Esophagus mucosa (tissue), 1 donor: ENCODE measurements around the gene ADCY2. TPM values are rescaled to one million over a fixed set of nuclear protein-coding genes. Genes with fewer than 3 reads are reported as not detected.

Experiments used
- ATAC-seq: fragments of 200-7000 bp; cut with Tn5 transposase; one replicate; pipeline ENCODE4 v1.9.1; 2020
- total RNA-seq: library from RNA; stranded (reverse); gene quantifications from one replicate; pipeline ENCODE4 v1.2.4, GENCODE V29; 2023
- donor health status: DM: yes; HTN: yes; CAD: no.

ADCY2 gene
- total RNA-seq: 0.12 TPM

DNA sequence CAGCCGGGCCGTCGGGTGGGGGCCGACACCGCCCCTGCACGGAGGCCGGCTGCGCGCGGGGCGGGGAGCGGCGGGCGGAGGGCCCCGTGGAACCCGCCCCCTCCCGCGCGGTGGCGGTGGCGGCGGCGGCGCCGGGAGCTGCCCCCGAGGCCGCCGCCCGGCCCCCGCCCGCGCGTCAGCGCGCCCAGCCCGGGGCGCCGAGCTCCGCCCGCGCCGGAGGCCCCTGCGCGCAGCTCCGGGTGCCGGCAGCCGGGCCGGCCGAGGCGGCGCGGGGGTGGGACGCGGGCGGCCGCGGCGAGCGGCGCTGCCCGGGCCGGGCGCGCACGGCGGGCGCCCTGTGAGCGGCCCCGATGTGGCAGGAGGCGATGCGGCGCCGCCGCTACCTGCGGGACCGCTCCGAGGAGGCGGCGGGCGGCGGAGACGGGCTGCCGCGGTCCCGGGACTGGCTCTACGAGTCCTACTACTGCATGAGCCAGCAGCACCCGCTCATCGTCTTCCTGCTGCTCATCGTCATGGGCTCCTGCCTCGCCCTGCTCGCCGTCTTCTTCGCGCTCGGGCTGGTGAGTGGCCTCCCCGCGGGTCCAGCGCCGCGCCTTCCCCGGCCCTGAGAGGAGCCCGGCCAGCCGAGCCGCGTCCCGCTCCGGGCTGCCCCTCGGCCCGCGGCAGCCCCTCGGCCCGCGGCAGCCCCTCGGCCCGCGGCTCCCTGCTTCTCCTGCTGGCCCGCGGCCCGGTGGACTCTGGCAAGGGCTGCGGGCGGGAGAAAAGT lies at the start of gene ADCY2:
ADCY2 (plus strand) TSS at position 192 of the 766 bp plus-strand sequence; CDS start at position 351, 159 bp downstream.
- peak; percentile 87 for ATAC-seq

- no peak for ATAC-seq
Observed at GRCh38 chr5:7347377-7347776, 48.6 kb upstream of the ADCY2 start.

- no peak for ATAC-seq
Observed at GRCh38 chr5:7348168-7348854, 47.6 kb upstream of the ADCY2 start.

GRCh38 chr5:7361593-7361992 lies 34.3 kb upstream of the ADCY2 start:
- no peak for ATAC-seq

DNA sequence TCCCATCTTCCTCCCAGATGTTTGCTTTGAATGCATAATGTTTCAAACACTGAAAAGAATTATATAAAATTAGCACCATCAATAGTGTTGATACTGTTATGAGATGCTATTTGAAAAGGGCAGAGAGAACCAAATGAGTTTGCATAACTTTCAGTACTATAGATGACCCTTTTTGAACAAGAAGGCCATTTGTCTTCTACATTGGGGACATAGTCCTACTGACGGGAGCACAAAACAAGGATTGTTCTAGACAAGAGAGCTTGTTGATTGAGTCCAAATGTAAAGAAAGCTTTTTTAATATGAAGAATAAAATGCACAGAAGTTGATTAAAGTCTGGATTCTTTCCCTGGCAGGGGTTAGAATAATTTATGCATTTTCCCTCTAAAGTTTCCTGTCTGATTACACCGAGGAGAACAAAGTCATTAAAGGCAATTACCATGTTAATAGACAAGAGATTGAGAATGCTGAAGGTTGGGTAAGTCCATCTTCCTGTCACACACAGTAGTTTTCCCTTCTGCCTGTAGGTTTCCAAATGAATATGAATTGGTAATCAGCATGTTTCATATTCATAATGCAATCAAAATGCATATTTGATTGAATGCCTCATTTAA lies 32.8 kb upstream of the ADCY2 start:
- no peak for ATAC-seq

- ATAC-seq: no peak
Observed at GRCh38 chr5:7364226-7364875, 31.6 kb upstream of the ADCY2 start.

- ATAC-seq: no peak
Observed at GRCh38 chr5:7367780-7368179, 28.2 kb upstream of the ADCY2 start.

DNA sequence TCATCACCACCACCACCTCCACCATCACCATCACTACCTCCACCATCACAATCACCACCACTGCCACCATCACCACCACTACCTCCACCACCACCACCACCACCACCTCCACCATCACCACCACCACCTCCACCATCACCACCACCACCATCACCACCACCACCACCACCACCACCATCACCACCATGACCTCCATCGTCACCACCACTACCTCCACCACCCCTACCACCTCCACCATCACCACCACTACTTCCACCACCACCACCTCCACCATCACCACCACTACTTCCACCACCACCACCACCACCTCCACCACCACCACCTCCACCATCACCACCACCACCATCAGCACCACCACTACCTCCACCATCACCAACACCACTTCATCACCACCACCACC lies 23.5 kb upstream of the ADCY2 start:
- peak; percentile 46 for ATAC-seq

DNA sequence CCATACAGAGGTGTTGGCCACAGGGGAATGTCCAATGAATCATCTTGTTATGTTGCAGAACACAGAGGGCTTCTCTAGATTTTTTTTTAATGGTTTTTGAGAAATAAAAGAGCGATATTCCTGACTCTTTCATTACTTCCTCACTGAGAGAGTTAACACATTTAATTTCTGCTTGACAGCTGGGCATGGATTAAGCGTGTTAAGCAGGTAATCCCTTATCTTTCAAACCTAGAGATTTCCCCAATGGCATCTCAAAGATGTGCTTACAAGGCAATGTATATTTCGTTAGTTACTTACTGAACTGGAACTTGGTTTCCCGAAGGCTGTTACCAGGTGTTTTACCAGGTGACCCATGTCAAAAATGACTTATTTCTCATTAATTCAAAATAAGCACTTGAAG lies 21.8 kb upstream of the ADCY2 start:
- ATAC-seq: no peak

DNA sequence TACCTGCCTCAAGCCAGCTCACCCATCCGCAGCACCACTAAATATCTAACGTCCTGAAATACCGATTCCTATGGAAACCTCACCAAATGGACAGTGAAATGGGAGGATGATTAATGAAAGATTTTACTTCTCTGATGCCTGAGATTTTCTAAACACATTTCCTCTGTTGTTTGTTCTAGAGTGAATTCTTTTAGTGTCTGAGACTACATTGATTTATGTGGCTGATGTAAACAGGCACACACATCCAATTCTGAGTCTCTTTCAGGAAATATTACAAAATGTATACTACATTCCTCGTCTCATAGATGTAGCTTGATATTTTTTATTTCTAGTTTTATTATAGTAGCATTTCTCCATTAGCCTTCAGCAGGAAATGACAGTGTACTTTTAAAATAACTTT lies 20.5 kb upstream of the ADCY2 start:
- no peak for ATAC-seq

GRCh38 chr5:7376871-7377270 lies 19.1 kb upstream of the ADCY2 start:
- ATAC-seq: no peak

DNA sequence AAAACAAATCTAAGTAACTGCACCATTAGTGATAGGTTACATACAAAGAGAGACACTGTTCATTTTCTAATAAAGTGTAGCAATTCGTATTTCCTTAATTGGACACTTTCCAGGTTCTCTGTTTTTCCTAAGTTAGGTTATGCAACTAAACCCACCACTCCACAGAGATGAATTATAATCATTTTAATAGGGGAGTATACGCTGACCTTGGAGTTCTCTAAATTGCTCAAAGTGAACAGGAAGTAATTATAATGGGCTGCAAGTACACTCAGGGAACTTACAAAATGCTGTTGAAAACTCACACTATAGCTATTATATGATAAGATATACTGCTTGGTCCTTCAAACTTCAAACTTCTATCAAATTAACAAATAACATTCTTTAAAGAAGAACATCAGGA lies 18.2 kb upstream of the ADCY2 start:
- ATAC-seq: no peak

- ATAC-seq: no peak
Observed at GRCh38 chr5:7382588-7382987, 13.3 kb upstream of the ADCY2 start.

DNA sequence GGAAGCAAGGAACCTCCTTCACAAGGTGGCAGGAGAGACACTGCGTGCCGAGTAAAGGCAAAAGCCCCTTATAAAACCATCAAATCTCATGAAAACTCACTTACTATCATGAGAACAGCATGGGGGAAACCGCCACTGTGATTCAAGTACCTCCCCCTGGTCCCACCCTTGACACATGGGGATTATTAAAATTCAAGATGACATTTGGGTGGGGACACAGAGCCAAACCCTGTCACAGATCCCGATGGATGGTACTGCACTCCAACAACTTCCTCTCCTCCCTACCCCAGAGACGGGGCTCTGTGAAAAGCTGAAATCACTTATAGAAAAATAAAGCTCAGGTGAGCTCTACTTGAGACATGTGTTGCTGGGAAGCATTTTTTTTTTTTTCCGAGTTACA lies 10.3 kb upstream of the ADCY2 start:
- no peak for ATAC-seq

- no peak for ATAC-seq
Observed at GRCh38 chr5:7388553-7388952, 7.4 kb upstream of the ADCY2 start.

GRCh38 chr5:7391215-7391614 lies 4.7 kb upstream of the ADCY2 start:
- no peak for ATAC-seq

DNA sequence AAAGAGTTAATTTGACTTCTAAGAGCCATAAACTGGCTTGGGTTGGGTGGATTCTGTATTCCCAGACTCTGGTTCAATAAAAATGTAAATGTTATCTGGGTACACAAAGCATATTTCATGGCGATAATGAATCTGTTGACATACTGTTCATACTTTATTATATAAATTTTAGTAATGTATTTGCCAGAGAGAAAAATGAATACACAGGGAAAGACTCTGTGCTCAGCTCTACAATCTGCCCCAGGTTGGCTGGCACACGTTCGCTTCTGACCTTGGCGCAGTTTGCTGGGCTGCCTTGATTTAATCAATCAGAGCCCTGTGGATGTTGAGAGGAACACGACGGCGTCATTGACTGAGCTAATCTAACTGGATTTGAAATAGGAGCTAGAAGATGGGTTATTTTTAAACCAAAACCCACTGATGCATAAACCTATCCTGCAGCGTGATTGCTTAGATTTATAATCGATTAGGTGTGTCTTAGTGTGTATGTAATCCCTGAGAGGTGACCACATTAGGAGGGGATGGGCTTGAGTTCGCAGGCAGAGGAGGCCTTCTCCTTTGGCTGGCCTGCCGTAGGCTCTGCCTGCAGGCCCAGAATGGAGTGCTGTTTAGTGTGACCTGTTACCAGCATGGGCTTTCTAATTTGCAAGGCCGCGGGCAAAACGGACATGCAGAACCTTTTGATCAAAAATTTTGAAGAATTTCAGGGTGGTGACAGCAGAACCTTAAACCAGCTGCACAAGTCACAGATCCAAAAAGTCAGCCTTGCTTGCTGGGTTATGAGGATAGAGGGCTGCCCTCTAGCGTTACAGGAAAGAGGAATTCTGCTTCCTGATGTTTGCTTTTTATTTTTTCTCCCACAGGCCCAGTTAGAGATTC lies 3.9 kb upstream of the ADCY2 start:
- ATAC-seq: no peak

DNA sequence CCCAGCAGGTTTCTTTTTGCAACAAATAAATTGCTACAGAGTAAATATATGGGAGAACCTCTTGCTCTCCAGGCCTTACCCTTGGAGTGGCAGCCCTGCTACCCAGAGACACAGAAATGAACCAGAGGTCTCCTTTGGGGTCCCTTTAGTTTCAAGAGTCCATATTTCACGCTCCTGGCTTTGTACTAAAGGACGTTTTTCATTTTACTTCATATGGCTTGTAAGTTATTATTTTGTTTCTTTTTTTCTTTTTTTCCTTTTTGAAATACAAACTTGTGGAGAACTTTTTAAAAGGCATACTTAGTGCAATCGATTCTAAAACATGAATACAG lies 3.3 kb upstream of the ADCY2 start:
- no peak for ATAC-seq

- ATAC-seq: no peak
Observed at GRCh38 chr5:7393921-7394799, 1.8 kb upstream of the ADCY2 start.

- ATAC-seq: no peak
Observed at GRCh38 chr5:7394889-7395431, 978 bp upstream of the ADCY2 start.

- no peak for ATAC-seq
Observed at GRCh38 chr5:7395432-7395946, 449 bp upstream of the ADCY2 start.
